Tibial artery (tissue), 4 donors: Measurements from ENCODE around the gene TRPC3.

Source experiments
- DNase-seq, 2 donors: peaks; one replicate each; pipeline ENCODE4 v3.0.0-alpha.2; 2019
- H3K27ac ChIP-seq, 2 donors: fragments of 200-600 bp; sonication (generic) in 1 of 2; 1 replicate in 1 of 2; 2 replicates in 1 of 2; pipeline ENCODE4 v1.5.1; 2018 to 2019; ENCODE audit warnings: mild to moderate bottlenecking in 1 of 2
- H3K27me3 ChIP-seq, 2 donors: fragments of 200-600 bp; sonication (generic) in 1 of 2; one replicate each; pipeline versions ENCODE4 v1.5.1 to v1.6.0; 2016 to 2019
- H3K36me3 ChIP-seq, 3 donors: fragments of 200-600 bp; sonication (generic) in 2 of 3; one replicate each; pipeline ENCODE4 v1.5.1; 2016 to 2019; ENCODE audit warnings: mild to moderate bottlenecking in 2 of 3
- H3K4me1 ChIP-seq, 4 donors: fragments of 200-600 bp; sonication (generic) in 2 of 4; 1 replicate in 3 of 4; 2 replicates in 1 of 4; pipeline ENCODE4 v1.5.1; 2016 to 2019
- H3K4me3 ChIP-seq, 2 donors: fragments of 200-600 bp; sonication (generic) in 1 of 2; 1 replicate in 1 of 2; 2 replicates in 1 of 2; pipeline ENCODE4 v1.5.1; 2018 to 2019; ENCODE audit warnings: mild to moderate bottlenecking in 2 of 2
- H3K9me3 ChIP-seq, 3 donors: fragments of 200-600 bp; sonication (generic) in 1 of 3; one replicate each; pipeline ENCODE4 v1.5.1; 2016 to 2019
- CTCF ChIP-seq, 2 experiments: fragments of 200-600 bp in 1 of 2; fragments of 450-650 bp in 1 of 2; IDR thresholded peaks; one replicate each; pipeline ENCODE4 v1.5.1; 2017 to 2019; ENCODE audit warnings: antibody characterized with exemption in 2 of 2, mild to moderate bottlenecking in 1 of 2, moderate library complexity in 1 of 2
- intact Hi-C: fragments of 100-400 bp; cut with DNase I; formaldehyde crosslinking; loops from one replicate; pipeline ENCODE4 v1.15.0; 2023; ENCODE audit warnings: low total_unique reads

TRPC3 gene

GRCh38 chr4:121990489-121990888 lies 38.6 kb upstream of the TRPC3 start:
- H3K27ac ChIP-seq = no peak overlapping the region
- intact Hi-C loops = no loop called here
- no peak for DNase-seq

GRCh38 chr4:121989715-121990114 lies 37.9 kb upstream of the TRPC3 start:
- H3K36me3 ChIP-seq = no peaks in the 10 kb centered on the region
- no peak overlapping the region for H3K27ac ChIP-seq
- no peak for TF ChIP-seq CTCF (IDR thresholded peaks at IDR 0.05)
- H3K4me3 ChIP-seq = no peak overlapping the region
- H3K27me3 ChIP-seq = no peaks in the 10 kb centered on the region
- no peaks in the 10 kb centered on the region for H3K9me3 ChIP-seq
- peaks cover 0 to 4% (median 0%) of the 10 kb centered on the region in 4 donors for H3K4me1 ChIP-seq
- no peak for DNase-seq
- intact Hi-C loops = no loop called here

More at GRCh38 chr4:121990489-121990888, 38.6 kb upstream of the TRPC3 start:
- Histone ChIP-seq H3K9me3 (no peaks in the 10 kb centered on the region), H3K4me1 (peaks cover 0 to 4% (median 0%) of the 10 kb centered on the region in 4 donors), H3K36me3 (no peaks in the 10 kb centered on the region), H3K4me3 (no peak overlapping the region), H3K27me3 (no peaks in the 10 kb centered on the region)
- no peak for TF ChIP-seq CTCF (IDR thresholded peaks at IDR 0.05)

DNA sequence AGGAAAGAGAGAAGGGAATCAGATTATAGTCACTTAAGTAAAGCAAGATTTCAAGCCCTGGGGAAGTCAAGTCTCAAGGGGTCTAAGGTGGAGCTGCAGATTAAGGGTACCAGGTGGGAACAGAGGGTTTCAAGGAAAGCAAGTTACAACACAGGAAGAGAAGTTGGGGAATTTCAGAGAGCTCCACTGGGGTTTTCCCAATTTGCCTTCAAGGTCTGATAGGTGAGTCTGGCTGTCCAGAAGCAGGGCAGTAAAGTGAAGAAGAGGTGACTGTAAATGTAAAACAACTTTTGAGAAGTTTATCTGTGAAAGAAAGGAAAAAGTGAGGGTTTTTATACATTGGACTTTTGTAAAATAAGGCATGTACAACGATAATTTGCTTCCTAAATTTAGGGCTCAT lies 37.1 kb upstream of the TRPC3 start:
- no peak for DNase-seq
- no peaks in the 10 kb centered on the region for H3K9me3 ChIP-seq
- peaks cover 0 to 4% (median 0%) of the 10 kb centered on the region in 4 donors for H3K4me1 ChIP-seq
- H3K27ac ChIP-seq = no peak overlapping the region
- H3K27me3 ChIP-seq = no peaks in the 10 kb centered on the region
- intact Hi-C loops = no loop called here
- H3K4me3 ChIP-seq = no peak overlapping the region
- TF ChIP-seq CTCF (IDR thresholded peaks at IDR 0.05) = no peak
- H3K36me3 ChIP-seq = no peaks in the 10 kb centered on the region

GRCh38 chr4:121980643-121981042 lies 28.8 kb upstream of the TRPC3 start:
- H3K36me3 ChIP-seq = no peaks in the 10 kb centered on the region
- no peak for DNase-seq
- H3K4me1 ChIP-seq = no peaks in the 10 kb centered on the region
- no peaks in the 10 kb centered on the region for H3K27me3 ChIP-seq
- H3K9me3 ChIP-seq = no peaks in the 10 kb centered on the region
- no peak for TF ChIP-seq CTCF (IDR thresholded peaks at IDR 0.05)
- intact Hi-C loops = no loop called here
- no peak overlapping the region for H3K4me3 ChIP-seq
- H3K27ac ChIP-seq = no peak overlapping the region

DNA sequence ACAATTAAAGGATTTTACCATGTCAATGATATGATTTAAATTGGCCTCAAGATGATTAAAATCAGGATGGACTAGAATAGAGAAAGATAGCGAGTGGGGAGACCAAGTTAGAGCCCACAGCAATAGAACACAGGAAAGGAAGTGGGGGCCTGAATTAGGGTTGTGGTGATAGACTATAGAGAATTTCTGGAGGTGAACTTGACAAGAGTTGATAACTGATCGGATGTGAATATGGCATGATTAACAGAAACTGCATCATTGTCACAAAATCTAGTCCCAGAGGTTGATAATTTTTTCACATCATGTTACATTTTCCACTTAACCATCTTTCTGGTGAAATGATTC lies 26.3 kb upstream of the TRPC3 start:
- intact Hi-C loops = no loop called here

More for the DNA sequence above, 26.3 kb upstream of the TRPC3 start:
- Histone ChIP-seq H3K36me3 (no peaks in the 10 kb centered on the region), H3K4me3 (no peak overlapping the region), H3K27ac (no peak overlapping the region), H3K4me1 (no peaks in the 10 kb centered on the region), H3K9me3 (no peaks in the 10 kb centered on the region), H3K27me3 (no peaks in the 10 kb centered on the region)
- DNase-seq = no peak
- TF ChIP-seq CTCF (IDR thresholded peaks at IDR 0.05) = no peak
